Measurements from ENCODE around the gene CEMP1.
"Not testable (repeated sequence)": the region's sequence is repeated elsewhere in the genome, so short reads cannot be mapped to it uniquely, and the experiment has no call there.

GRCh38 chr16:2580143-2580542 is 48.9 kb upstream of the CEMP1 start:
- TF ChIP-seq POLR2A (IDR thresholded peaks at IDR 0.05; ENCODE audit: low read depth, low read length); POLR2AphosphoS5 (IDR thresholded peaks at IDR 0.05; ENCODE audit: low read depth, low read length); TAF1 (IDR thresholded peaks at IDR 0.05; ENCODE audit: borderline replicate concordance, low read depth, low read length): not testable (repeated sequence)
